Mucosa of descending colon (tissue), 3 donors: ENCODE data around the gene ADAP1. TPM values are rescaled to one million over a fixed set of nuclear protein-coding genes. Genes with fewer than 3 reads are reported as not detected.

Source experiments
- ATAC-seq: fragments of 200-7000 bp; cut with Tn5 transposase; one replicate; pipeline ENCODE4 v1.9.1; 2020; ENCODE audit warnings: mild to moderate bottlenecking, moderate library complexity
- DNase-seq, 3 donors: peaks; one replicate each; pipeline ENCODE4 v3.0.0-alpha.2; 2020
- H3K36me3 ChIP-seq: fragments of 200-600 bp; one replicate; pipeline ENCODE4 v1.8.0; 2021; ENCODE audit warnings: low read depth, mild to moderate bottlenecking
- H3K4me1 ChIP-seq: fragments of 200-600 bp; one replicate; pipeline ENCODE4 v1.8.0; 2021; ENCODE audit warnings: low read depth, mild to moderate bottlenecking
- H3K4me3 ChIP-seq: fragments of 200-600 bp; one replicate; pipeline ENCODE4 v1.8.0; 2021; ENCODE audit warnings: mild to moderate bottlenecking
- H3K9me3 ChIP-seq: fragments of 200-600 bp; one replicate; pipeline ENCODE4 v1.8.0; 2021; ENCODE audit warnings: mild to moderate bottlenecking
- intact Hi-C, 2 donors: fragments of 100-400 bp; cut with DNase I in 1 of 2; cut with micrococcal nuclease in 1 of 2; formaldehyde crosslinking; loops; one replicate each; pipeline versions ENCODE4 v1.11.0 to v1.11.1; 2022; cut with DNase I, micrococcal nuclease
- total RNA-seq, 3 donors: library from RNA; stranded (reverse); fragmentation: NEBNext Ultra II Directional in 2 of 3; extraction: Animal tissue kit (Norgen Biotek cat#: 25700) in 2 of 3; gene quantifications; one replicate each; pipeline versions ENCODE4 v1.2.1 to v1.2.4, GENCODE V29; 2021 to 2023
- TF ChIP-seq, protein P1 (sequence below): fragments of 200-600 bp; IDR thresholded peaks from one replicate; pipeline ENCODE4 v1.8.0; 2022; ENCODE audit warnings: antibody characterized with exemption, mild to moderate bottlenecking
- donor health status: DM: no; HTN: no; CAD: no; lungs with moderate emphysema.
- donor health status: DM: no; HTN: no; CAD: no.
- donor health status: DM: no; HTN: yes; CAD: no.

Gene ADAP1
- total RNA-seq, 3 donors from 2014 or later = 80.7 to 153 (median 98.8) TPM

- Histone ChIP-seq H3K4me1 (peaks cover 6% of the 10 kb centered on the region), H3K4me3 (no peak overlapping the region), H3K9me3 (no peaks in the 10 kb centered on the region), H3K36me3 (peaks cover 22% of the 10 kb centered on the region)
- ATAC-seq (no peak), DNase-seq (peak in 2 of 3 donors; percentile 20 to 48)
- TF ChIP-seq, protein P1, sequence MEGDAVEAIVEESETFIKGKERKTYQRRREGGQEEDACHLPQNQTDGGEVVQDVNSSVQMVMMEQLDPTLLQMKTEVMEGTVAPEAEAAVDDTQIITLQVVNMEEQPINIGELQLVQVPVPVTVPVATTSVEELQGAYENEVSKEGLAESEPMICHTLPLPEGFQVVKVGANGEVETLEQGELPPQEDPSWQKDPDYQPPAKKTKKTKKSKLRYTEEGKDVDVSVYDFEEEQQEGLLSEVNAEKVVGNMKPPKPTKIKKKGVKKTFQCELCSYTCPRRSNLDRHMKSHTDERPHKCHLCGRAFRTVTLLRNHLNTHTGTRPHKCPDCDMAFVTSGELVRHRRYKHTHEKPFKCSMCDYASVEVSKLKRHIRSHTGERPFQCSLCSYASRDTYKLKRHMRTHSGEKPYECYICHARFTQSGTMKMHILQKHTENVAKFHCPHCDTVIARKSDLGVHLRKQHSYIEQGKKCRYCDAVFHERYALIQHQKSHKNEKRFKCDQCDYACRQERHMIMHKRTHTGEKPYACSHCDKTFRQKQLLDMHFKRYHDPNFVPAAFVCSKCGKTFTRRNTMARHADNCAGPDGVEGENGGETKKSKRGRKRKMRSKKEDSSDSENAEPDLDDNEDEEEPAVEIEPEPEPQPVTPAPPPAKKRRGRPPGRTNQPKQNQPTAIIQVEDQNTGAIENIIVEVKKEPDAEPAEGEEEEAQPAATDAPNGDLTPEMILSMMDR = no peak
- intact Hi-C loops = no loop called here
Observed at GRCh38 chr7:896346-897075, 58.0 kb downstream of the ADAP1 start.

GRCh38 chr7:895451-896052 lies 58.9 kb downstream of the ADAP1 start:
- Histone ChIP-seq H3K4me3 (no peak overlapping the region), H3K4me1 (no peaks in the 10 kb centered on the region), H3K9me3 (no peaks in the 10 kb centered on the region), H3K36me3 (peaks cover 22% of the 10 kb centered on the region)
- intact Hi-C loops = no loop called here
- TF ChIP-seq, protein P1 = no peak
- DNase-seq (peak in 2 of 3 donors; percentile 34 to 53), ATAC-seq (no peak)

DNA sequence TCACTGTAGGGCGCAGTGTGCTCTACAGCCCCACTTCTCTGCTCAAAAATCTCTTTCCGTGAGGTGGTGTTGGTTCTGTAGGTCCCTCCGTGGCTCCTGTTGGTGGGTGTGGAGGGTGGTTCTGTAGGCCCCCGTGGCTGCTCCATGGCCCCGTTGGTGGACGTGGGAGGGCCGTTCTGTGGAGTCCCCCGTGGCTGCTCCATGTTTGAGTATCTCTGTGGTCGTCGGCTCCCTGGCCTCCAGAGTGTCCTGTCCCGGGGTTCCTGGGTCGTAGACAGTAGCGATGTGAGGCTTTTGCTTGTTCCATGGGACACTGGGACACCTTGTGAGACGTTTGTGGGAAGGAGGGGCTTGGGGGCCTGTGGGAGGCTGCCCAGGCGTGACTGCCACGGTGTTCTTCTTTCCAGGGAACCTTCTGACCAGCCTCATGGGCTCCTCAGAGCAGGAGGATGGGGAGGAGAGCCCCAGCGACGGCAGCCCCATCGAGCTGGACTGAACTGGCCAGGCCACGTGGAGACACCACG lies 59.5 kb downstream of the ADAP1 start:
- DNase-seq (peak in 2 of 3 donors; percentile 24 to 27), ATAC-seq (no peak)
- peaks cover 22% of the 10 kb centered on the region for H3K36me3 ChIP-seq
- intact Hi-C loops = no loop called here
- no peaks in the 10 kb centered on the region for H3K4me1 ChIP-seq
- no peak overlapping the region for H3K4me3 ChIP-seq
- TF ChIP-seq, protein P1 = no peak
- H3K9me3 ChIP-seq = no peaks in the 10 kb centered on the region

GRCh38 chr7:894164-894867 lies 60.2 kb downstream of the ADAP1 start:
- Histone ChIP-seq H3K4me1 (no peaks in the 10 kb centered on the region), H3K9me3 (no peaks in the 10 kb centered on the region), H3K4me3 (no peak overlapping the region), H3K36me3 (peaks cover 22% of the 10 kb centered on the region)
- TF ChIP-seq, protein P1 = no peak
- no peak for ATAC-seq
- DNase-seq = peak in 2 of 3 donors; percentile 29 to 51
- intact Hi-C loops = no loop called here

GRCh38 chr7:893686-894085 lies 60.8 kb downstream of the ADAP1 start:
- intact Hi-C loops = no loop called here
- TF ChIP-seq, protein P1 = no peak
- ATAC-seq = no peak
- peaks cover 22% of the 10 kb centered on the region for H3K36me3 ChIP-seq
- no peaks in the 10 kb centered on the region for H3K9me3 ChIP-seq
- no peak overlapping the region for H3K4me3 ChIP-seq
- no peaks in the 10 kb centered on the region for H3K4me1 ChIP-seq
- peak in 2 of 3 donors; percentile 27 to 53 for DNase-seq
